Osteoblast (primary cell): Measurements from ENCODE around the gene PPTC7. TPM values are rescaled to one million over a fixed set of nuclear protein-coding genes. Genes with fewer than 3 reads are reported as not detected.

Experiments
- DNase-seq: peaks from one replicate; pipeline ENCODE4 v3.0.0; 2011; ENCODE audit warnings: low spot score, mixed read lengths; ENCODE audit not compliant: insufficient read length; ENCODE audit errors: missing footprints
- H2AFZ ChIP-seq: 2 replicates; pipeline ENCODE4 v1.6.0; 2011; ENCODE audit warnings: mild to moderate bottlenecking, low read length
- H3K27ac ChIP-seq: 2 replicates; pipeline ENCODE4 v1.5.1; 2011; ENCODE audit warnings: mild to moderate bottlenecking, low read depth, low read length, moderate library complexity
- H3K27me3 ChIP-seq: 2 replicates; pipeline ENCODE4 v1.6.0; 2012; ENCODE audit warnings: mild to moderate bottlenecking, control low read depth, inconsistent platforms, low read length, moderate library complexity; ENCODE audit not compliant: insufficient read depth
- H3K36me3 ChIP-seq: 2 replicates; pipeline ENCODE4 v1.5.1; 2011; ENCODE audit warnings: mild to moderate bottlenecking, low read length, control low read depth, moderate library complexity; ENCODE audit not compliant: insufficient read depth
- H3K4me1 ChIP-seq: 2 replicates; pipeline ENCODE4 v1.5.1; 2011; ENCODE audit warnings: mild to moderate bottlenecking, low read length, control low read depth, moderate library complexity; ENCODE audit not compliant: insufficient read depth
- H3K4me2 ChIP-seq: 2 replicates; pipeline ENCODE4 v1.6.0; 2011; ENCODE audit warnings: mild to moderate bottlenecking, low read length; ENCODE audit not compliant: insufficient read depth
- H3K4me3 ChIP-seq: fragments of 200-600 bp; sonication (generic); 3 replicates; pipeline ENCODE4 v1.5.1; 2012; ENCODE audit warnings: mild to moderate bottlenecking, low read length, inconsistent platforms; ENCODE audit not compliant: insufficient read depth
- H3K79me2 ChIP-seq: 2 replicates; pipeline ENCODE4 v1.6.0; 2012; ENCODE audit warnings: mild to moderate bottlenecking, low read length, control low read depth, inconsistent platforms; ENCODE audit not compliant: insufficient read depth
- H3K9me3 ChIP-seq: 2 replicates; pipeline ENCODE4 v1.5.1; 2011; ENCODE audit warnings: low read depth, low read length, control low read depth
- H4K20me1 ChIP-seq: 2 replicates; pipeline ENCODE4 v1.6.0; 2012; ENCODE audit warnings: mild to moderate bottlenecking, low read length, control low read depth; ENCODE audit not compliant: insufficient read depth
- small RNA-seq: library from RNA; depleted of rRNA; stranded (forward); fragments of <200 nt; gene quantifications from one replicate; pipeline ENCODE3, GENCODE V24; 2012
- total RNA-seq: library from RNA; depleted of rRNA; stranded (reverse); fragments of >200 nt; gene quantifications from 2 replicates; pipeline ENCODE4 v1.2.3, GENCODE V29; 2012
- TF ChIP-seq, protein P1 (sequence below): IDR thresholded peaks from 2 replicates; pipeline ENCODE4 v1.5.1; 2011; ENCODE audit warnings: mild to moderate bottlenecking, low read depth, low read length, moderate library complexity; ENCODE audit errors: extremely low read depth

PPTC7 gene
- total RNA-seq, 1 donor, result 7.6 TPM

DNA sequence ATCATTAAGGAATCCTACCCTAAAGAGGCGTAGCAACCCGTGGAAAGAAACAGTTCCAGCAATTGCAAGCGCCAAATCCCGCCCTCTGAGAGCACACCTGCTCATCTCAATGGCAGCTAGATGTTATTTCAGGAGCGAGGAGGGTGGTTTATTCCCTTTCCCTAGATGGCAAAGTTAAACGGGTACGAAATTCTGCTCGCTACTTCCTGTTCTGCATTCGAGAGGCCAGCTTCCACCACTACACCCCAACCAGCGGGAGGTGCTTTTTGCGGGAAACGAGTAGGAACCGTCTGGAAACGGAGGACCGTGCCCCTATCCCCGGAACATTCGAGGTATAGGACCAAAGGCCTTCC is 81.7 kb downstream of the PPTC7 start:
- H3K27ac ChIP-seq, result peak overlapping the region; percentile 78
- peaks cover 30% of the 10 kb centered on the region for H3K4me1 ChIP-seq
- H3K27me3 ChIP-seq, result no peaks in the 10 kb centered on the region
- DNase-seq, result no peak
- H3K4me2 ChIP-seq, result peak overlapping the region; percentile 83
- TF ChIP-seq, protein P1, sequence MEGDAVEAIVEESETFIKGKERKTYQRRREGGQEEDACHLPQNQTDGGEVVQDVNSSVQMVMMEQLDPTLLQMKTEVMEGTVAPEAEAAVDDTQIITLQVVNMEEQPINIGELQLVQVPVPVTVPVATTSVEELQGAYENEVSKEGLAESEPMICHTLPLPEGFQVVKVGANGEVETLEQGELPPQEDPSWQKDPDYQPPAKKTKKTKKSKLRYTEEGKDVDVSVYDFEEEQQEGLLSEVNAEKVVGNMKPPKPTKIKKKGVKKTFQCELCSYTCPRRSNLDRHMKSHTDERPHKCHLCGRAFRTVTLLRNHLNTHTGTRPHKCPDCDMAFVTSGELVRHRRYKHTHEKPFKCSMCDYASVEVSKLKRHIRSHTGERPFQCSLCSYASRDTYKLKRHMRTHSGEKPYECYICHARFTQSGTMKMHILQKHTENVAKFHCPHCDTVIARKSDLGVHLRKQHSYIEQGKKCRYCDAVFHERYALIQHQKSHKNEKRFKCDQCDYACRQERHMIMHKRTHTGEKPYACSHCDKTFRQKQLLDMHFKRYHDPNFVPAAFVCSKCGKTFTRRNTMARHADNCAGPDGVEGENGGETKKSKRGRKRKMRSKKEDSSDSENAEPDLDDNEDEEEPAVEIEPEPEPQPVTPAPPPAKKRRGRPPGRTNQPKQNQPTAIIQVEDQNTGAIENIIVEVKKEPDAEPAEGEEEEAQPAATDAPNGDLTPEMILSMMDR, result no peak
- H3K9me3 ChIP-seq, result no peaks in the 10 kb centered on the region
- no peaks in the 10 kb centered on the region for H4K20me1 ChIP-seq
- H3K79me2 ChIP-seq, result peaks cover 53% of the 10 kb centered on the region
- H2AFZ ChIP-seq, result peak overlapping the region; percentile 76
- H3K36me3 ChIP-seq, result peaks cover 15% of the 10 kb centered on the region
- peak overlapping the region; percentile 81 for H3K4me3 ChIP-seq

DNA sequence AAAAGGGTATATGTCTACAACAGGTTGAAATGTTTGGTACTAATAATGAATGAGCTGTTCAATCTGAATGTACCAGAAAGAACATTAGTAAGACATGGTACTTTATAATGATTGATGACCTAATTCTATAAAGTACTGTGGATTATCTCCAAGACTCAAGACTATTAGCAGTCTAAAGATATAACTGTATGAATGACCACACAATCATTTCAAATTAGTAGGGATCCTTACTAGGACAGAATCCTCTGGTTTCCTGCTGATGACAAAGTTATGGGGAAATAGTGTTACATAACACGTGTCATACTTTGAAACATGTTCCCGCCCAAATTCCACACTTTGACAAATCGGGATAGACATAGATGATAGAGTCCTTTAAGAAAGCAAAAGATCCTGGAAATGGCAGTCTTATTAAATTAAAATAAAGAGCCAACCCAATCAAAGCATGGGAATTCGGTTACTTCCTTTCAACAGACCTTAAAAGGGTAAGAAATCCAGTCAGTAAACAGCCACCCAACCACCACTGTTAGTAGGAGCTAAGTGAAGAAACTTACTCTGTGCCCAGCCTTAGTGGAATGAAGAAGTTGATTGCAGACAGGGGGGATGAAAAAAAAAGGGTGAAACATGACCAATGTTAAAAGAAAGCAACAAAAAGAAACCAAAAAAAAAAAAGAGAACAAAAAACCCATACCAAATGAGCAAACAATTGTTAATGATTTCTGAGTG is 84.0 kb downstream of the PPTC7 start:
- H3K27ac ChIP-seq, result peak overlapping the region; percentile 27
- H3K36me3 ChIP-seq, result peaks cover 35% of the 10 kb centered on the region
- TF ChIP-seq, protein P1, result no peak
- peak; percentile 62 for DNase-seq
- H3K4me3 ChIP-seq, result peak overlapping the region; percentile 13
- no peaks in the 10 kb centered on the region for H3K9me3 ChIP-seq
- H3K27me3 ChIP-seq, result no peaks in the 10 kb centered on the region
- H3K4me1 ChIP-seq, result peaks cover 30% of the 10 kb centered on the region
- peaks cover 2% of the 10 kb centered on the region for H4K20me1 ChIP-seq
- H2AFZ ChIP-seq, result no peak overlapping the region
- H3K79me2 ChIP-seq, result peaks cover 63% of the 10 kb centered on the region
- peak overlapping the region; percentile 38 for H3K4me2 ChIP-seq

Small RNA genes lying within 50 kb of the gene (small RNA-seq; reads per million reads assigned to genes)
- gene RF00278, result not detected
- not detected for gene RN7SL387P

Other genes starting within 250 kb of the PPTC7 start
- gene ANAPC7, start 179.6 kb downstream of the PPTC7 start, total RNA-seq, result 28.0 and 31.5 TPM in 2 replicates
- gene ARPC3, start 133.0 kb downstream of the PPTC7 start, total RNA-seq, result 258 and 263 TPM in 2 replicates
- gene GPN3, start 115.1 kb downstream of the PPTC7 start, total RNA-seq, result 10.9 and 12.3 TPM in 2 replicates
- 7.2 and 8.3 TPM in 2 replicates for gene FAM216A, start 114.5 kb downstream of the PPTC7 start, total RNA-seq
- 51.4 and 54.8 TPM in 2 replicates for gene VPS29, start 81.2 kb downstream of the PPTC7 start, total RNA-seq
- 0.36 and 0.59 TPM in 2 replicates for gene RAD9B, start 81.0 kb downstream of the PPTC7 start, total RNA-seq
- gene TCTN1, start 30.8 kb upstream of the PPTC7 start, total RNA-seq, result 45.2 and 61.9 TPM in 2 replicates
- 2.1 and 2.9 TPM in 2 replicates for gene HVCN1, start 105.8 kb upstream of the PPTC7 start, total RNA-seq
- 107 and 114 TPM in 2 replicates for gene PPP1CC, start 159.6 kb upstream of the PPTC7 start, total RNA-seq